Measurements from ENCODE around the gene SEMA5A. TPM values are rescaled to one million over a fixed set of nuclear protein-coding genes. Genes with fewer than 3 reads are reported as not detected.

The SEMA5A gene
- polyA plus RNA-seq, 1 experiment, result 98.4 TPM

GRCh38 chr5:9514968-9515367 lies 30.9 kb downstream of the SEMA5A start:
- TF ChIP-seq, protein P1, sequence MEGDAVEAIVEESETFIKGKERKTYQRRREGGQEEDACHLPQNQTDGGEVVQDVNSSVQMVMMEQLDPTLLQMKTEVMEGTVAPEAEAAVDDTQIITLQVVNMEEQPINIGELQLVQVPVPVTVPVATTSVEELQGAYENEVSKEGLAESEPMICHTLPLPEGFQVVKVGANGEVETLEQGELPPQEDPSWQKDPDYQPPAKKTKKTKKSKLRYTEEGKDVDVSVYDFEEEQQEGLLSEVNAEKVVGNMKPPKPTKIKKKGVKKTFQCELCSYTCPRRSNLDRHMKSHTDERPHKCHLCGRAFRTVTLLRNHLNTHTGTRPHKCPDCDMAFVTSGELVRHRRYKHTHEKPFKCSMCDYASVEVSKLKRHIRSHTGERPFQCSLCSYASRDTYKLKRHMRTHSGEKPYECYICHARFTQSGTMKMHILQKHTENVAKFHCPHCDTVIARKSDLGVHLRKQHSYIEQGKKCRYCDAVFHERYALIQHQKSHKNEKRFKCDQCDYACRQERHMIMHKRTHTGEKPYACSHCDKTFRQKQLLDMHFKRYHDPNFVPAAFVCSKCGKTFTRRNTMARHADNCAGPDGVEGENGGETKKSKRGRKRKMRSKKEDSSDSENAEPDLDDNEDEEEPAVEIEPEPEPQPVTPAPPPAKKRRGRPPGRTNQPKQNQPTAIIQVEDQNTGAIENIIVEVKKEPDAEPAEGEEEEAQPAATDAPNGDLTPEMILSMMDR (IDR thresholded peaks at IDR 0.05; ENCODE audit: insufficient read depth, low read depth, low read length), result no peak
- Histone ChIP-seq H3K4me3 (ENCODE audit: low read depth, low read length) (no peak overlapping the region), H3K36me3 (ENCODE audit: control insufficient read depth, insufficient read depth, low read length) (no peaks in the 10 kb centered on the region; the same call in 1 of the 2 replicates), H3K27me3 (ENCODE audit: control insufficient read depth, insufficient read depth, low read length) (no peaks in the 10 kb centered on the region)
- POLR2A ChIA-PET, result no interaction called here
- no peak for DNase-seq (ENCODE audit: low read depth)
- CTCF ChIA-PET, result interaction anchor here (0.6 to 3.2 kb wide), 3 partner anchors 12 to 282 kb away, joined by 3 to 8 read pairs (median 4); no protein-coding TSS in a partner anchor

DNA sequence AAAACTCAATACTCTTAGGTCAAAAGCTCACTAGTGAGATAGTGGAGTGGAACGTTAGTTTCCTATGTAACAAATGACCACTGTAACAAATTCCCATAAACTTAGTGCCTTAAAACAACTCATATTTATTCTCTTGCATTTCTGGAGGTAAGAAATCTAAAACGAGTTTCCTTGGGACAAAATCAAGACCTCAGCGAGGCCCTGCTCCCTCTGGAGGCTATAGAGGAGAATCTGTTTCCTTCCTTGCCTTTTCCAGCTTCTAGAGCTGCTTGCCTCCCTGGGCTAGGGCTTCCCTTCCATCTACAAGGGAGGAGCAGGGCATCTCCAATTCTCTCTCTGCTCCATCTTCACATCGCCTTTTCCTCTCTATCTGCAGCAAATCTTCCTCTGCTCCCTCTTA lies 32.0 kb downstream of the SEMA5A start:
- CTCF ChIA-PET, result interaction anchor here (0.6 to 3.2 kb wide), 10 partner anchors 11 to 719 kb away, joined by 3 to 8 read pairs (median 3); no protein-coding TSS in a partner anchor

DNA sequence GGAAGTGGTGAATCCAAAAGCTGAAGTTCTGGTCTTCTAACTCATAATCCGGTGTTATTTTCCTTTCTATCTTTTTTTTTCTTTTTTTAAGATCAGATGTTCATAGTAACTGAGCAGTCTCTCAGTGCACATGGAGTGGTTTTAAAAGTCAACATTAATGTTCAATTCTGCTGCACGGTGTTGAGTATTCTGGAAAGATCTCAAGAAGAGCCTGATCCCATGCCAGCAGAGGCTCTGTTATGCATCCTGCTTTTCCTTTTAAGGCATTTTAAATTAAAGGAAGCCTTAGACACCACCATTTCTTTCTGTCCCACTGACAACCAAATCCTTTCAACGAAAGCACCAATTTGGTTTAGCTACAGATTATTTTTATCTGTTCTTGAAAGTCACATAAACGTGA lies 33.4 kb downstream of the SEMA5A start:
- TF ChIP-seq, protein P1 (IDR thresholded peaks at IDR 0.05; ENCODE audit: insufficient read depth, low read depth, low read length), result no peak
- Histone ChIP-seq H3K36me3 (ENCODE audit: control insufficient read depth, insufficient read depth, low read length) (peaks cover 2% of the 10 kb centered on the region; the same call in 1 of the 2 replicates), H3K27me3 (ENCODE audit: control insufficient read depth, insufficient read depth, low read length) (no peaks in the 10 kb centered on the region), H3K4me3 (ENCODE audit: low read depth, low read length) (no peak overlapping the region)
- DNase-seq (ENCODE audit: low read depth), result no peak
- POLR2A ChIA-PET, result no interaction called here
- CTCF ChIA-PET, result interaction anchor here (1.5 to 1.8 kb wide), 2 partner anchors 162 to 305 kb away, joined by 3 to 4 read pairs; no protein-coding TSS in a partner anchor

More for the DNA sequence above, 32.0 kb downstream of the SEMA5A start:
- Histone ChIP-seq H3K36me3 (ENCODE audit: control insufficient read depth, insufficient read depth, low read length) (no peaks in the 10 kb centered on the region; the same call in 1 of the 2 replicates), H3K4me3 (ENCODE audit: low read depth, low read length) (no peak overlapping the region), H3K27me3 (ENCODE audit: control insufficient read depth, insufficient read depth, low read length) (no peaks in the 10 kb centered on the region)
- DNase-seq (ENCODE audit: low read depth), result no peak
- POLR2A ChIA-PET, result interaction anchor here (0.7 kb wide), 1 partner anchor 813 kb away, joined by 3 read pairs; no protein-coding TSS in a partner anchor
- TF ChIP-seq, protein P1 (IDR thresholded peaks at IDR 0.05; ENCODE audit: insufficient read depth, low read depth, low read length), result peak; percentile 60

DNA sequence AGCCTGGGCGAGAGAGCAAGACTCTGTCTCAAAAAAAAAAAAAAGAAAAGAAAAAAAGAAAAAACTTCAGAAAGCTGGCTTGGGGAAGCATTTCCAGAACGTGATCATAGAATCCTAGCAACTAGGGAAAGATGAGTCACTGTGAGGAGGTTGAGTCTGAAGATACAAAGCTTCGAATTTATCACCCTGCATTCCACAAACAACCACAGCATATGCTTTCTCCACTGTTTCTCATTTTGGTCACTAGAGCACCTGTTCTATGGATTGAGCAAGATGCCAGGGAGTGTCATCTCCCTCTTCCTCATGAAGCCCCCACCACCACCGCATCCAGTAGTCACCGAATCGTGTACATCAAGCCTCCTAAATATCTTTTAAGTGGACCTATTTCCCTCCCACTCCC lies 37.9 kb downstream of the SEMA5A start:
- POLR2A ChIA-PET, result no interaction called here
- DNase-seq (ENCODE audit: low read depth), result peak; percentile 62
- CTCF ChIA-PET, result interaction anchor here (1.0 to 1.5 kb wide), 2 partner anchors 8 to 9 kb away, joined by 3 to 6 read pairs; no protein-coding TSS in a partner anchor
- Histone ChIP-seq H3K36me3 (ENCODE audit: control insufficient read depth, insufficient read depth, low read length) (peaks cover 5% of the 10 kb centered on the region), H3K4me3 (ENCODE audit: low read depth, low read length) (no peak overlapping the region), H3K27me3 (ENCODE audit: control insufficient read depth, insufficient read depth, low read length) (no peaks in the 10 kb centered on the region)
- TF ChIP-seq, protein P1 (IDR thresholded peaks at IDR 0.05; ENCODE audit: insufficient read depth, low read depth, low read length), result no peak

DNA sequence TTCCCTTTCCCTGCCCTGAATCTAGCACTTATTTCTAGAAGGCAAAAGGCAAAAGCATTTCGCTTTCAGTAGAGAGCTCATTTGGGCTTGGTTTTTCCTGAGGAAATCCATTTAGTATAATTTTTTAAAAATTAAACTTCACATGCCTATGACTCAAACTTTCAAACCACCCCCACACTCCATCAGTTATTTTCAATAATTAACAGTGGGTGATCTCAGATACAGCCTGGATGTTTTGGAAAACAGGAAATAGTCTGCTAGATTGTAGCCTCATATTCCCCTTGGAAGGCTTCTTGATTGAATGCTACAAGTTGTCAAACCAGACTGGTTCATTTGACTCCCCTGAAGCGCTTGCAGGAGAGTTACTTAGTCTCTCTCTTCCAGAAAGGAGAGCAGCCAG lies 40.6 kb downstream of the SEMA5A start:
- Histone ChIP-seq H3K36me3 (ENCODE audit: control insufficient read depth, insufficient read depth, low read length) (peaks cover 5% of the 10 kb centered on the region), H3K4me3 (ENCODE audit: low read depth, low read length) (no peak overlapping the region), H3K27me3 (ENCODE audit: control insufficient read depth, insufficient read depth, low read length) (no peaks in the 10 kb centered on the region)
- no peak for DNase-seq (ENCODE audit: low read depth)
- TF ChIP-seq, protein P1 (IDR thresholded peaks at IDR 0.05; ENCODE audit: insufficient read depth, low read depth, low read length), result no peak
- ChIA-PET POLR2A (no interaction called here), CTCF (interaction anchor here (0.6 to 1.2 kb wide), 3 partner anchors 9 to 1618 kb away, joined by 3 to 4 read pairs (median 3); no protein-coding TSS in a partner anchor)

All from BJ (cell line).